Amygdala (tissue), 56 donors: ENCODE data around the gene ZNF84.

Experiments
- DNase-seq, 56 donors: peaks; one replicate each; lab custom pipeline; 2025; lab: John Stamatoyannopoulos, UW

ZNF84 gene

DNA sequence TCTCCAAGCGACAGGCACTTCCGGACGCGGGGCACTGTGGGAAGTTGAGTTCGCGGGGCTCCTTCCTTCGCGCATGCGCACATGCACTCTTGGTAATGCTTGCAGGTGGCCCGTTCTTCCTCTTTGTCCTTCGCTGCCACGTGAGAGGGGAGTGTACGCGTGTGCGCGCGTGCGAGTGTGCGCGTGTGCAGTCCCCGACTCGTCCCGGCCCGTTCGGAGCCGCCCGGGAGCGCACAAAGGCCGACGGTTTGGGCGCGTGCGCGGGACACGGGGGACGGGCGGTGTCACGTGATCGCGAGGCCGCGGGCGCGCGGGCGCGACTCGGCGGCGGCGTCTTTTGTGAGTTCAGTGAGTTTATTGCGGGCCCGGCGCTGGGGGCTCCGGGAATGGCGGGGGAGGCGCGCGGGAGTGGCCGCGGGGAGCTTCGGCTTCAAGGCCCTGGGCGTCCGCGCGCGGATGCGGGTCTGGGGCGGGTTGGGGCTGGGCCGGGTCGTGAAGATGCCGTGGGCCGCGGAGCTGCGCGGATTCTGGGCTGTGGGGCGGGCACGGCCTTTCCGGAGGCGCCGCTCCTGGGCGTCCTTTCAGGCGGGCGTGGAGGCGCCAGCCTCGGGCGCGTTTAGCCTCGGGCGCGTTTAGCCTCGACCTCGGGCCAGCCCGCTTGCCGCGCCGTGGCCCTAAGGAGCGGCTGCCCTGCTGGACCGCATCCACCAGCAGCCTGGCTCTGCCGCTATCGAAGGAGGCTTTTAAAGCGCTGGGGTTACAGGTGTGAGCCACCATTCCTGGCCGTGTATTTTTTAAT is at the start of gene ZNF84:
TSS of gene ZNF84 (plus strand) at position 303 of the 799 bp plus-strand sequence. CDS start 3,959 bp downstream, outside the sequence.
- peak; percentile 44 to 99 (median 89) for DNase-seq

DNA sequence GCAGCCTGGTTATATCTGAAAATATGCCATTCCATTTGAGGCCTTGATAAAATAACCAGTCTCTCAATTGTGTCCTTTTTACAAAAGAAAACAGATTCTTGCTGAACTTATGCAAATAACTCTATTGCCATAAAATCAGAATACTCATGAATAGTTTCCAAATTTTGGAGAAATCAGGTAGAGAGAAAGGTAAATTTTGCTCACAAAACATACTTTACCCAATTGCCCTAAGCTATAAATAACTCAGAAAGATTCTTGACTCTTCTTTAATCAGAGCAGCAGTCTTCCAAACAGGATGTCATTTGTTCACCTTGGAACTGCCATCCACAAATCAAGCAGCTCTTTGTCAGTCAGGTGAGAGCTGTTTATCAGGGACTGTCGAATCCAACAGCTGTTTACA is 38.6 kb upstream of the ZNF84 start:
- no peak for DNase-seq

DNA sequence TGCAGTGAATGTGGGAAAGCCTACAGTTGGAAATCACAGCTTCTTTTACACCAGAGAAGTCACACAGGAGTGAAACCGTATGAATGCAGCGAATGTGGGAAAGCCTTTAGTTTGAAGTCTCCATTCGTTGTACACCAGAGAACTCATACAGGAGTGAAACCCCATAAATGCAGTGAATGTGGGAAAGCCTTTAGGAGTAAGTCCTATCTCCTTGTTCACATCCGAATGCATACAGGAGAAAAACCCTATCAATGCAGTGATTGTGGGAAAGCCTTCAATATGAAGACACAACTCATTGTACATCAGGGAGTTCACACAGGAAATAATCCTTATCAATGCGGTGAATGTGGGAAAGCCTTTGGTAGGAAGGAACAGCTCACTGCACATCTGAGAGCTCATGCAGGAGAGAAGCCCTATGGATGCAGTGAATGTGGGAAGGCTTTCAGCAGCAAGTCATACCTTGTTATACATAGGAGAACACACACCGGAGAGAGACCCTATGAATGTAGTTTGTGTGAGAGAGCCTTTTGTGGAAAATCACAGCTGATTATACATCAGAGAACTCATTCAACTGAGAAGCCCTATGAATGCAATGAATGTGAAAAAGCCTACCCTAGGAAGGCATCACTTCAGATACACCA is 26.5 kb upstream of the ZNF84 start:
- DNase-seq, result no peak

DNA sequence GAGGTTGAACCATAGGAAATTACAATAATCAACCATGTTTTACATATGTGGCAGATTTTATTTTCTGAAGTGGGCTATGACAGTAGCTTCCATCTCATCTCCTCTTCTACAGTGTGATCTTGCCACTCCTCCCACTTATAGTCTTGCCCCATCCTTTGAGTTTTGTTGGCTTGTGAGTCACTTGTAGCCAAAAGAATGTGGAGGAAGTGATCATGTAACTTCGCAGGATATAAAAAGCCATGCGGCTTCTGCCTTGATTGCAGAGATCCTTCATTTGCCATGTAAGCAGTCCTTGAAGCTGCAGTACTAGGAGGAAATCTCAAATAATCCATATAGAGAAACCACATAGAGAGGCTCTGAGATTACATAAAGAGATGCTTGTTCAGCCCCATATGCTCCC is 13.7 kb upstream of the ZNF84 start:
- DNase-seq, result no peak

DNA sequence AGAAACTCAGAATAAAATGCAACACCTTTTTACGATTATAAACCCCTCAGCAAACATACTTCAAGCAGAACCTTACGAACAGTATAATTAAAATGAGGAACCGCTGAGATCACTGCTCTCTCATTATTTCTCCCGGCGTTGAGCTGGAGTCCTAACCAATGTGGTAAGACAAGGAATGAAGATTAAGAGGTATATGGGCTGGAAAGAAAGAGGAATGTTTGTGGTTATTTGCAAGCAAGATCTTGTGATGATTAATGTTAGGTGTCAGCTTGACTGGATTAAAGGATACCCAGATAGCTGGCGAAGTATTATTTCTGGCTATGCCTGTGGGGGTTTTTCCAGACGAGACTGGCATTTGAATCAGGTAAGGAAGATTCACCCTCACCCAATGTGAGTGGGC is 10.3 kb upstream of the ZNF84 start:
- no peak for DNase-seq

DNA sequence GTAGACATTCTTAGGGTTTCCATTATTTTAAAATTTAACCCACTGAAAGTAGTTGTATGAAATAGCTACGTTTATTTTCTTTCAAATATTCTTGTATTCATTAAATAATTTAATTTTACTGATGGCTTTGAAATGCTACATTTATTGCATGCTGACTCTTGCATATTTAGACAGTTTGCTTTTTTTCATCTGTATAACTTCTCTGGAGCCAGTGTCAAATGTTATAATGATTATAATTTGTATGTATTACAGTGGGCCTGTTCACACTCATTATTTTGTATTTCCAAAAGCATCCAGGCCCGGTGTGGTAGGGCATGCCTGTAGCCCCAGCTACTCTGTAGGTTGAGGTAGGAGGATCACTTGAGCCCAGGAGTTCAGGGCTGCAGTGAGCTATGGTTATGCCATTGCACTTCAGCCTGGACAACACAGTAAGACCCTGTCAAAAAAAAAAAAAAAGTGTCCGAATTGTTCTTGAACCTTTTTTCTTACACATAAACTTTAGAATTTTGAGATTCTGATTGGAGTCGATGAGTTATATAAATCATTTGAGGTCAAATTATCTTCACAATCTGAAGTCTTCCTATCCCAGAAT is 905 bp downstream of the ZNF84 start:
- DNase-seq, result no peak

DNA sequence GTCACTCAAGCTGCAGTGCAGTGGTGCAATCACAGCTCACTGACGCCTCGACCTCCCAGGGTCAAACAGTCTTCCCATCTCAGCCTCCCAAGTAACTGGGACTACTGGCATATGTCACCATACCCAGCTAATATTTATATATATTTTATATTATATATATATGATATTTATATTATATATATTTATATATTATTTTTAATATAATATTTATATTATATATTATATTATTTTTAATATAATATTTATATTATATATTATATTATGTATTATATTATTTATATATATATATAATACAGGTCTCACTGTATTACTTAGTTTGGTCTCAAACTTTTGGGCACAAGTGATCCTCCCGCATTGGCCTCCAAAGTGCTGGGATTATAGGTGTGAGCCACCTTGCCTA is 9.4 kb downstream of the ZNF84 start:
- no peak for DNase-seq

DNA sequence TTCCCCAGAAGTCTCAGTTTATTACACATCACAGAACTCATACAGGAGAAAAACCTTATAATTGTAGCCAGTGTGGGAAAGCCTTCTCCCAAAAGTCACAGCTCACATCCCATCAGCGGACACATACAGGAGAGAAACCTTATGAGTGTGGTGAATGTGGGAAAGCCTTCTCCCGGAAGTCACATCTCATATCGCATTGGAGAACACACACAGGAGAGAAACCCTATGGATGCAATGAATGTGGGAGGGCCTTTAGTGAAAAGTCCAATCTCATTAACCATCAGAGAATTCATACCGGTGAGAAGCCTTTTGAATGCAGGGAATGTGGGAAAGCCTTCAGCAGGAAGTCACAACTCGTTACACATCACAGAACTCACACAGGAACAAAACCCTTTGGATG is 20.1 kb downstream of the ZNF84 start:
- DNase-seq, result no peak

DNA sequence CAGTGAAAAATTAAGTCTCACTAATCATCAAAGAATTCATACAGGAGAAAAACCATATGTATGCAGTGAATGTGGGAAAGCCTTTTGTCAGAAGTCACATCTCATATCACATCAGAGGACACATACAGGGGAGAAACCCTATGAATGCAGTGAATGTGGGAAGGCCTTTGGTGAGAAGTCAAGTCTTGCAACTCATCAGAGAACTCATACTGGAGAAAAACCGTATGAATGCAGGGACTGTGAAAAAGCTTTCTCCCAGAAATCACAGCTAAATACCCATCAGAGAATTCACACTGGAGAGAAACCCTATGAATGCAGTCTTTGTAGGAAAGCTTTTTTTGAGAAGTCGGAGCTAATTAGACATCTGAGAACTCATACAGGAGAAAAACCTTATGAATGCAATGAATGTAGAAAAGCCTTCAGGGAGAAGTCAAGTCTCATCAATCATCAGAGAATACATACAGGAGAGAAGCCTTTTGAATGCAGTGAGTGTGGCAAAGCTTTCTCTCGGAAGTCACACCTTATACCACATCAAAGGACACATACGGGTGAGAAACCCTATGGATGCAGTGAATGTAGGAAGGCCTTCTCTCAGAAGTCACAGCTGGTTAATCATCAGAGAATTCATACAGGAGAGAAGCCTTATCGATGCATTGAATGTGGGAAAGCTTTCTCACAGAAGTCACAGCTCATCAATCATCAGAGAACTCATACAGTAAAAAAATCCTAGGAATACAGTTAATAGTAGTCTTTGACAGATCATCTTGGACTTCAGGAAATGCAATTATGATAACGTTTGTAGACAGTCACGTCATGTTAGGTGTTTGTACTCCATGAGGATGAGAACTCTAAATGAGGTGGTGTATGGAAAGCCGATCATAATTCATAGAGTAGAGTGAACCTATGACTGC is 21.1 kb downstream of the ZNF84 start:
- DNase-seq, result no peak

DNA sequence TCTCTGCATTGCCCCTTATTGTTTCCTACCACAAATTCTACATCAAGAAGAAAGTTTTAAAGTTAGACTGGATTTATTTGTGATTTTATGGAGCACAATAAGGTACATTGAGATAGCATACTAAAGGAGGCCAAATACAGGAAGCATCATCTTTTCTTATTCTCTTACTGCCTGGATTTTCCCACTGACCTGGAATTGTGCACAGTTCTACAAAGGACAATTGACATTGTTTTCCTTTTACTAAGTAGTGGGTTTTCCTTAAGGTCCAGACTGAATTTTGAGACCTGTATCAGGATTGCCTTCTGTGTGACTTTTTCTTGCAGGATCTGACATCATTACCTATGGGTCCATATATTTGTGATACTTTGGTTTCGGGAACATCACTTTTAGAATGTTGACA is 24.6 kb downstream of the ZNF84 start:
- DNase-seq, result no peak

DNA sequence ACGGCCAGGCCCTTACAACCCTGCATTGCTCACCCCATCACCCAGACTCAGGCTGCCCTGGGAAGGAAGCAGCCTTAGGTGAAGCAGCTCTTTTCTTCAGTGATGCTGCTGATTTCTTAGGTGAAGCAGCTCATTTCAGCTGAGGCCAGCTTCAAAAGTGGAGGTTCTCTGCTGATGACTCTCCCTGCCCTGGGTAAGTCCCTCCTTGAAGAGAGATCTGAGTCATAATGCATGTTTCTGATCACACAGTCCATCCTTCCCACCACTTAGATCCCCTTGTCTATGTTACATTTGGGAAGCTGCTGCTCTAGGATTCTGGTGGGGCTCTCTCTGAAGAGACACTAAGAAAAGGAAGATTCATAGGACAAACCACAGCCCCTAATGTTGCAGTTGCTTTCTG is 26.2 kb downstream of the ZNF84 start:
- no peak for DNase-seq

DNA sequence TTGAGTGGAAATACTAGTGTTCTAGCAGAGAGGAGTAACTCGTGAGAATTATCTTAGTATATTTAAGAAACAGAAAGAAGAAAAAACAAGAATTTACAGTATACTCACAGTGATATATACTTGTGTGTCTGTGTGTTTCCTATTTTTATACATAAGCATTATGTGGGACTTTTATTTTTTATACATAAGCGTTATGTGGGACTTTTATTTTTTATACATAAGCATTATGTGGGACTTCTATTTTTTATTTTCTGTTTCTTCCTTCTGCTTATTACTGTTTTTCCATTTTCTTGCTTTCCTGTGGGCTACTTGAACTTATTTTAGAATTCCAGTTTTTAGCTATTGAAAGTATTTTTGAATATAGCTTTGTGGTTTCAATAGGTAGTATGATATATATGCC is 36.5 kb downstream of the ZNF84 start:
- no peak for DNase-seq

DNA sequence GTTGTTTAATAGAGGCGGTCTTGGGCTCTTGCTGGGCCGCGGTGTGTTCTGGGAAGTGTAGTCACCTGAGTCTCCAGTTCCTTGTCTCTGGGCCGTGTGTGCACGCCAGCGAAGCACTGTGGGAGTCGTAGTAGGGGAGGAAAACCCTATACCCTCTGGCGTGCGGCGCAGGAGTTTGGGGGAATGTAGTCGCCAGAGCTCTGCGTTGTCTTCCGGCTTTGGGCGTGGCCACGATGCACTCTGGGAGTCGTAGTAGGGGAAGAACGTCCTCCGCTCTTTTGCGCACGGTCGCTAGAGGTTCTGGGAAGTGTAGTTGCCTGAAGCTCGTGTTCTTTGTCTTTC is 42.7 kb downstream of the ZNF84 start:
- DNase-seq, result peak; percentile 95 to 100 (median 99)

DNA sequence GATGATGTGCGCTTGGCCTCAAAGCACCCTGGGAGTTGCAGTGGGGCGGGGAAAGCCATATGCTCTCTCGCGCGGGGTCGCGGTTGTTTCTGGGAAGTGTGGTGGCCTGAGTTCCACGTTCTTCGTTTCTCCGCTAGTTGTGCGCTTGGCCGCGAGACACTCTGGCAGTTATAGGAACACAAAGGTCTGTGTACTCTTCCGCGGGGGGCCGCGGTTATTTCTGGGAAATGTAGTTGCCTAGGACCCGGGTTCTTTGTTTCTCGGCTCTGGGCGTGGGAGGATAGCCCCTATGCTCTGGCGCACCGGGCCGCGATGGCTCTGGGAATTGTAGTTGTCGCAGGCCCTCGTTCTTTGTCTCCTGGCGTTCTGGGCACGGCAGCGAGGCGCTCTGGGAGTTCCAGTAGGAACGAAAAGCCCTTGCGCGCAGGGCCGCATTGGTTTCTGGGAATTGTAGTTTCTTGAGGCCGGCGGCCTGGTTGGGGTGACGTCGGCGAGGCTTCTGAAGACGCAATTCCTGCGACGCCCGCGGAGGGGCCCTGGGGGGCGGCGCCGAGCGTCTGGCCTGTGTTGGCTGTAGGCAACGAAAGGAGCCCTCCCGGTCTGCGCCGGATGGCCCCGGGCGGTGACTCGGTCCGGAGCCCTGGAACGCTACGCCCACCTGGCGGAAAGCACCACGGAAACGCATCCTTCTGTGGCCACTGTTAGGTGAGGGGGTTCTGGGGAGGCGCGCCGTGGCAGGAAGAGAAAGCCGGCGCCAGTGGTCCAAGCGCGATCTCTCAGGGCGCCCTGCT is 43.3 kb downstream of the ZNF84 start, which contains the start of gene ZNF140:
TSS of gene ZNF140 (plus strand) at position 556 of the 791 bp plus-strand sequence. CDS start 398 bp downstream, outside the sequence.
- peak; percentile 95 to 100 (median 98) for DNase-seq

DNA sequence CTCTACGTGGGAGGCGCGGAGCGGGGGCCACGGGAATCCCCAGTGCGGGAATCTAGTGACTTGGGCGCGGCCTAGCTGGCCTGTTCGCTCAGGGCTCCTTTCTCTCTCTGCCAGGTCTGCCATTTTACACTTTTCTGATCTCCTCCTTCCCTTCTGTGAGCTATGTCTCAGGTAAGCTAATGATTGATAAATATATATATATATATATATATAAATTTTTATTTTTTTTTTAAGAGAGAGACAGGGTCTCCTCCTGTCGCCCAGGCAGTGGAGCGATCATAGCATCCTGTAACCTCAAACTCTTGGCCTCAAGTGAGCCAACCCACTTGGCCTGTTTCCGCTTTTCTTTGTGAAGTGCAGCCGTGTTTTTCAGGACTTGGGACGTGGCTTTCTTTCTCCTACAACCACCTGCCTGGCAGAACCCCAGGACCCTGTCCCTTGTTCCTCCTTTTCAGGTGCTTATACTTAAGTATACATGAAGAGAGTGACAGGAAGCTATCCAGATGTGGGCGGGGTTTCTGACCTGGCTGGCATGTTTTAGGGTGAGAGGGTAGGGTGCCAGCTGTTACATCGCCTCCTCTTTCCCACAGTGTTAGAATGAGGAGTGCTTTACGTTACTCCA is 44.0 kb downstream of the ZNF84 start:
- DNase-seq, result no peak

DNA sequence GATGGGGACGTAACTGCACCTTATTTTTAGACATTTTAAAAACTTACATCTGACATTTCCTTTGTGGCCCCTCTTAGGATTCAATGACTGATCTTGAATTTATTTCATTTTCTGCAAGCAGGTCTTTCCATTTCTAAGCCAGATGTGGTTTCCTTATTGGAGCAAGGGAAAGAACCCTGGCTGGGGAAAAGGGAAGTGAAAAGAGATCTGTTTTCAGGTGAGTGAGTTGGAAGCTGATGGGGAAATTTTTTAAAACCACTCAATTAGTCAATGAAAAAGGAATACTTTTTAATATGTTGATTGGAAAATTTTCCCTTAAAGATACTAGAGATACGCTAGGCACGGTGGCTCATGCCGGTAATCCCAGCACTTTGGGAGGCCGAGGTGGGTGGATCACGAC is 46.0 kb downstream of the ZNF84 start:
- DNase-seq, result no peak

DNA sequence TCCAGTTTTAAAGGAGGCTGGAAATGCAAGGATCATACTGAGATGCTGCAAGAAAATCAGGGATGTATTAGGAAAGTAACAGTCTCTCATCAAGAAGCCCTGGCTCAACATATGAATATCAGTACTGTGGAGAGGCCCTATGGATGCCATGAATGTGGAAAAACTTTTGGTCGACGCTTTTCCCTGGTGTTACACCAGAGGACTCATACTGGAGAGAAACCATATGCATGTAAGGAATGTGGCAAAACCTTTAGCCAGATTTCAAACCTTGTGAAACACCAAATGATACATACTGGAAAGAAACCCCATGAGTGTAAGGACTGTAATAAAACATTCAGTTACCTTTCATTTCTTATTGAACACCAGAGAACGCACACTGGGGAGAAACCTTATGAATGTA is 68.3 kb downstream of the ZNF84 start:
- DNase-seq, result no peak

DNA sequence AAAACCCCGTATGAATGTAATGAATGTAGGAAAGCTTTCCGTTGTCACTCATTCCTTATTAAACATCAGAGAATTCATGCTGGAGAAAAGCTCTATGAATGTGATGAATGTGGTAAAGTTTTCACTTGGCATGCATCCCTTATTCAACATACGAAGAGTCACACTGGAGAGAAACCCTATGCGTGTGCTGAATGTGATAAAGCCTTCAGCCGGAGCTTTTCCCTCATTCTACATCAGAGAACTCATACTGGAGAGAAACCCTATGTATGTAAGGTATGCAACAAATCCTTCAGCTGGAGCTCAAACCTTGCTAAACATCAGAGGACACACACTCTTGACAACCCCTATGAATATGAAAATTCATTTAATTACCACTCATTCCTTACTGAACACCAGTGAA is 68.9 kb downstream of the ZNF84 start:
- DNase-seq, result no peak

DNA sequence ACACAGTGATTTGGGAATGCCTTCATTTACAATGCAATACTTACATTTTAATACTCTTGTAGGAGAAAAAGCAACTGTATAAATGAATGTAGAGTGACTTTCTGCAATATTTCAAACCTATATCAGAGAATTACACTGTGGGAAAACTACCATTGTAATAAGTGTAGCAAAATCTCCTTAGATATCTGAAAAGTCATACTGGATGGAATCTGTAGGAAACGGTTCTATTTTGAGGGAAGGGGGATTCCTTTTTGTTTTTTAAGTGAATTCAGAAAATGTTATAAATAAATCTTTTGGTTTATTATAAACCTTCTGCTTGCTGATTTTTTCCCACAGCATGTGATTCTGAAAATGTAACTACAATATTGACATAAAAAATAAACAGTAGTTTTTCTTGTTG is 69.8 kb downstream of the ZNF84 start:
- no peak for DNase-seq

DNA sequence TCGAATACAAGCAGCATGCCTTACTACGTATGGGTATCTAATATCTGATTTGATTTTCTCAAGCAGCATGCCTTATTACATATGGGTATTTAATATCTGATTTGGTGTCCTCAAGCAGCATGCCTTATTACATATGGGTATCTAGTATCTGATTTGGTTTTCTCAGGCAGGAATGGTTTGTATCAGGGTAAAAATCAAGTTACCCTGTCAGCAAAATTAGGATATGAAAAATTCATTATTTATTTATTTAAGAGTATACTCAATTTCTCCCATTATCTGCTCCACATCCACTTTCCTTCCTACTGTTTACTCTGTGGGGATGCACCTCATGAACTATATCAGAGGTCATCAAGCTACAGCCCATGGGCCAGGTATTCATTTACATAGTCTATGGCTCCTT is 70.8 kb downstream of the ZNF84 start:
- no peak for DNase-seq
